ENCODE results near the gene RABL3.
"Not testable (repeated sequence)": the region's sequence is repeated elsewhere in the genome, so short reads cannot be mapped to it uniquely, and the experiment has no call there.

Gene RABL3

DNA sequence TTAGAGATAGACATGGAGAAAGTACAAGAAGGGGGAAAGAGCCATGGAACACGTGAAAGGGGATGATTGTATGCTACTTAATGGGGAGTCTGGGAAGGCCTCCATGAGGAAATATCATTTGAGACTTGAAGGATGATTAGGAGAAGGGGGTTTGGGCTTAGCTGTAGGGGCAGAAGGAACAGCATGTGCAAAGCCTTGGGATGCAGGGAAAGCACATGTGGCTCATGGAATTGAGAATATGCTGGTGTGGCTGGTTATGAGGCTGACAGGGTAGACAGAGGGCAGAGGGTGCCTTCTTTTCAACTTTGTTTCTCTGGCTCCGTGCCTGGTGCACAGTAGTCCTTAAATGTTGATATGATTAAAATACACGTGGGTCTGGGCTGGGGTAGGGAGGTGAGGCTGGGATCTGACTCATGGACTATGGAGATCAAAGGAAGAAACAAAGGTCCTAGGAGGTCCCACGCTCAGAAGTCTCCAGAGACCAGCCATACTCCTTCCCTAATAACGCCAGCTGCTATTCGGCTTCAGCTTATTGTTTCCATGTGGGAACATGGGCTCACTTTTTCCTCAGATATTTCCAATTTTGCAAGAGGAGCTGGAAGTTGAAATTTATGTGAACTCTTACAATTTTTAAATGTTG lies 1.4 kb upstream of the RABL3 start:
- FAIRE-seq = no peak

DNA sequence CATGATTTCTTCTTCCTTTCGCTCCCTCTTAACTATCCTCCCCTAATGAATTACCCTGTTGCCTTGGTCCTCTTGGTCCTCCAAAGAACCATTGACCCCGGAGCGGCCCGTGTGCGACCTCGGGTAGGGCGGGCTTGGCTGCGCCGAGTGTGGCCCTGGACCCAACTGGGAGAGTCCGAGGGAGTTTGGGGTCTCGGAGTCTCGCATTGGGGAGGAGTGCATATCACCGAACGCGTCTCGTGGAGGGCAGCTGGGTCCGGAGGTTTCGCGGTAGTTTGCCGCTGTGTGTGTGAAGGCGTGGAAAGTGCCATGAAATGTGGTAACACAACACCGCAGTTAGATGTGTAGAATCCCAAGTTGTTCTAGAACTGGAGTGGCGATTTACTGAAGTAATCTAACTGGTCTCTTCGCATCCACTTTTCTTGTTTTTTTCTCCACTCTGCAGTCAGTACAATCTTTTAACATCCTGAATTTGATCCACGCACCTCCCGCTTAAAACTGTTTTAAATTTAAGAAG lies 591 bp upstream of the RABL3 start:
- no peak for FAIRE-seq

DNA sequence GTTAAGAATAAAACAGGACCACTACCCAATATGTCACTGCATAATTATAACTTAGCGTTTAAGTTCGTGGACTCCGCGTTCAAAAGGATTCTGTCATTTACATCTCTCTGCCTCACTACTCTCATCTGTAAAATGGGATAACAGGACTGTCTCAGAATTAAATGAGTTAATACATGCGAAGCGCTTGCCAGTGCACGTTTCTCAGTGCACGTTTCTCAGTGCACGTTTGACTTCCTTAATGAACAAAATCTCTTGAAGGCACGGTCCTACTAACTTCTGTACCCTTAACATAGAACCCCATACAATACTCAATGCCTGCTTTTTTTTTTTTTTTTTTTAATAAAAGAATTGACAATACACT lies 499 bp downstream of the RABL3 start:
- no peak for FAIRE-seq

DNA sequence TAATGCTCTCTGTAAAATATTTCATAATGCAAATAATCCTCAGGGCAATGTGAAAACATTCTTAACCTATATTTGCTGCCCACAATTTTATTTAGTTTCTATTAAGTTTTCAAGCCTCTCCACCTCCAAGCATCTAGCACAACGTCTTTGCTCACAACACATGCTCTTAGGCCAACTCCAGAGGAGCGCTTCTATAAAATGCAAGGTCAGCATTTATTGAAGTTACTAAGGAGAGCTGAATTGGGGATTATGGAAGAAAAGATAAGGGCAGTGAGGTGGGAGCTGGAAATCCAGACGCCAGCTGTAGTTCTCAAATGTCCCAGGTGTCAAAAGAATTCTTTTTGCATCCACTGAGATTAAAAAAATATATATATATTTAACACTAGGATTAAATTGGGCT lies 996 bp downstream of the RABL3 start:
- FAIRE-seq = no peak

DNA sequence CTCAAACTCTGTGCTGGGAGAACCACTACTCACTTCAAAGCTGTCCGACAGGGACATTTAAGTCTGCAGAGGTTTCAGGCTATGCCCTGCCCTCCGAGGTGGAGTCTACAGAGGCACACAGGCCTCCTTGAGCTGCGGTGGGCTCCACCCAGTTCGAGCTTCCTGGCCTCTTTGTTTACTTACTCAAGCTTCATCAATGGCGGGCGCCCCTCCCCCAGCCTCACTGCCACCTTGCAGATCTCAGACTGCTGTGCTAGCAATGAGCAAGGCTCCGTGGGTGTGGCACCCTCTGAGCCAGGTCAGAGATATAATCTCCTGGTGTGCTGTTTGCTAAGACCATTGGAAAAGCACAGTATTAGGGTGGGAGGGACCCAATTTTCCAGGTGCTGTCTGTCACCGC lies 4.3 kb downstream of the RABL3 start:
- not testable (repeated sequence) for FAIRE-seq

DNA sequence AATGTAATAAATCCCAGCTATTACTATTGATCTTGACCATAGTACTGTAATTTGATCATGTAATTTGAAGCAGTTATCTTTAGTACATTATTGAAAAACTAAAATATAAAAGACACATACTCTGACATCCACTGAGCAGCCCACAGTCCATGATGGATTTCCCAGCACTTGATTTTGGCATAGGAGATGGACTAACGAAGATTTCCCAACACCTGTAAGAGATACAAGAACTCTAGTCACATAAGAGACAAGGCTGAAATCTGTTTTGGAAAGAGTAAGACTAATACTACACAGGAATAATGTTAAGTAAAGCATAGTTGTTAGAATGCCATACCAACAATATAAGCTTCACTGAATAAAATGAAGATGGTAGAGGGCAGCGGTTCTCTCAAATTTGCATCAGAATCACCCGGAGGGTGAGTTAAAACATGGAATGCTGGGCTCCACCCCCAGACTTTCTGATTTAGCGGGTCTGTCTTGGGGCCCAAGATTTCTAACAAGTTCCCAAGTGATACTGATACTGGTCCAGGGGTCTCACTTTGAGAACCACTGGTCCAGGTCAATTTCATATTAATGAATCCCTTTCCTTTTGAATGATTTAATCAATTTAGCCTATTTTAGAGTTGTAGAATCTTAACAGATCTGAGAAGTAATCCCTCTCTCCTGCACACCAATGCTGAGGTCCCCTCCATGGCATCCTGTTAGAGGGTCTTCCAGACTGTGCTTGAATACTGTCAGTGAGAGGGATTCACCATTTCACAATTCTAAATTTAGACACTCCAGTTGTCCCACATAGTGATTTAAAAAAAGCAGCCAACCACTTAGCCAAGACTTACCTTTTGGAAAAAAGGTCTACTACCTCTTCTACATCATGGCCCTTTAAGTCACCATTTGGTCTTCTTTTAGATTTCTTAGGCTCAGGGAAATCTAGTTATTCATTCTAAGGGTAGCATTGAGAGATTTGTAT lies 11.5 kb downstream of the RABL3 start:
- no peak for FAIRE-seq

DNA sequence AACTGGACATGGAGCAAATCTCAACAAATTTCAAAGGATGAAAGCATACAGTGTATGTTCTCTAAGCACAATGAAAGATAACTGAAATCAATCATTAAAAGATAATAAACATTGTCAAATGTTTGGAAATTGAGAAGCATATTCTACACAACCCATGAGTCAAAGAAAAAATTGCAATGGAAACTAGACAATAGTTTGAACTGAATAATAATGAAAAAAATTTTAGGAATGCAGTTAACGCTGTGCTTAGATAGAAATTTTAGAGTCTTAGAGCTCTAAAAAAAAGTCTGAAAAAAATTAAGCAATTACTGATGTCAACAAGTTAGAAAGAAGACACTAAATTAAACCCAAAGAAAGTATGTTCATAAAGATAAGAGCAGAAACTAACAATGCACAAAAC lies 15.5 kb downstream of the RABL3 start:
- FAIRE-seq = peak; percentile 49

DNA sequence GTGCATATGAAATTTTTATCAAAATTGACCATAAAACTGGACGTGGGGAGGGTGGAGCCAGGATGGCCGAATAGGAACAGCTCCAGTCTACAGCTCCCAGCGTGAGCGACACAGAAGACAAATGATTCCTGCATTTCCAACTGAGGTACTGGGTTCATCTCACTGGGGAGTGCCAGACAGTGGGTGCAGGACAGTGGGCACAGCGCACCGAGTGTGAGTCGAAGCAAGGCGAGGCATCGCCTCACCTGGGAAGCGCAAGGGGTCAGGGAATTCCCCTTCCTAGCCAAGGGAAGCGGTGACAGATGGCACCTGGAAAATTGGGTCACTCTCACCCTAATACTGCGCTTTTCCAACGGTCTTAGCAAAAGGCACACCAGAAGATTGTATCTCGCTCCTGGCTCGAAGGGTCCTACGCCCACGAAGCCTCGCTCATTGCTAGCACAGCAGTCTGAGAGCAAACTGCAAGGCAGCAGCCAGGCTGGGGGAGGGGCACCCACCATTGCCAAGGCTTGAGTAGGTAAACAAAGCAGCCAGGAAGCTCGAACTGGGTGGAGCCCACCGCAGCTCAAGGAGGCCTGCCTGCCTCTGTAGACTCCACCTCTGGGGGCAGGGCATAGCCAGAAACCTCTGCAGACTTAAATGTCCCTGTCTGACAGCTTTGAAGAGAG lies 23.0 kb downstream of the RABL3 start:
- FAIRE-seq = not testable (repeated sequence)

DNA sequence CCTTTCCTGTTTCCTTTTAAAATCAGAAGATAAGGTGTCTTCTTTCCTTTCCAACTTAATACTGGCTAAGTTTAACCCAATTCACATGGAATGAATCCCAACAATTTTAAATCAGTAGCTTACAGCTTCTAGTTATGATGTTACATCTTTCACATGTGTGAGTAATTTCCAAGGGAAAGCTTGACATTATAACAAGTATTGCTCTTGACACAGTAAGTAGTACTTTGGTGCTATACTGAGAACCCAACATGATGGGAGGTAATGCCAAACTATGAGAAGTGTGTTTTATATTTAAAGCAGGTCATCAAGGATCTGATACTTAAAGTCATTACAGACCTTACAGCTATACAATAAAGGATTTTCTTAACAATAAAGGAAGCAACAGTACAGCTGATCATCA lies 29.1 kb downstream of the RABL3 start:
- FAIRE-seq = no peak

DNA sequence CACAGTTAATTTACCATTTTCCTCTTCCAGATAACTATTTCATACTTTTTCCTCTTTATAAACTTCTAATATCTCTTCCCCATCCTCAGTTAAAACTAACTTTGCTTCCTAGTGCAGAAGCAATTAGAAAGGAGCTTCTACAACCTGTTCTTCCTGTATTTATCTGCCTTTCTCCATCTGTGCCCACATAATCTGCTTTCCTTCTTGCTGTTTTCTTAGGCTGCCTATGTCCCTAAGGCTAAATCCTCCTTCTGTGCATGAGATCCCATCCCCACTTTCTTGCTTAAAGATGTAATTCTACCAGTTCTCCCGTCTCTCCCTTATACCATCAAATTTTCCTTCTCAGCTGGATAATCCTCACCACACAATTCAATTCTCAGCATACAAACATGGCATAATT lies 31.9 kb downstream of the RABL3 start:
- FAIRE-seq = no peak

DNA sequence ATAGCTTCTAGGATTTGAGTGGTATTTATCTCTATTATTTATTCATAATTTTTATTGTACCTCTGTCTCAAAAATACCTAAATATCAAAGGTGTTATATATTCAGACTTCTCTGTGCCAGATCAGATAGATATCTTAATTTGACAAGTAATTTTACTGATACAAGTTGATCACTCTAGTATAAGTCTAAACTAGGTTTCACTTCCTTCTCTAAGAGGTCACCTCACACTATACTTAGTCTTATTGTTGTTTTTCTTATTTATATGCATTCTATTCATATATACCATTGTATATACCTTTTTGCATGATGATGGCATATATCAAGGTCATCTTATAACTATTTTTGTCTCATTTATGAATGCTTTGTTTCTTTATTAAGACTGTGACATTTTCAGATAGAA lies 33.9 kb downstream of the RABL3 start:
- no peak for FAIRE-seq

DNA sequence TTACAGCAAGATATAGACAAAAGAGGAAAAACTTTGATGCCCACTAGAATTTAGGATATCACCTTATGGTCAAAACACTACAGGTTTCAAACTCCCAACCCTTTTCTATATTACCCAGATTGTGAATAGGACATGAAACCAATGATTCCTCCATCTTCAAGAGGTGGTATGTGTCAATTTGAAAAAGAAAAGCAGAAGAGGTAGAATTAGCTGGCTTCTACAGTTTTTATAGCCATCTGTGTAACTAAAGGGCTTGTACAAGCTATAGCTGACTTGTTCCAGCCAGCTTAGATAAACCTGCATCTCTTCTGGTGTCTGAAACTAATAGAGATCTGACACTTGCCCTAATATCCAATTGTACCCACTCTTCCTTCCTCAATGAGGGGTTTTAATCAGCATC lies 35.4 kb downstream of the RABL3 start:
- FAIRE-seq = no peak

DNA sequence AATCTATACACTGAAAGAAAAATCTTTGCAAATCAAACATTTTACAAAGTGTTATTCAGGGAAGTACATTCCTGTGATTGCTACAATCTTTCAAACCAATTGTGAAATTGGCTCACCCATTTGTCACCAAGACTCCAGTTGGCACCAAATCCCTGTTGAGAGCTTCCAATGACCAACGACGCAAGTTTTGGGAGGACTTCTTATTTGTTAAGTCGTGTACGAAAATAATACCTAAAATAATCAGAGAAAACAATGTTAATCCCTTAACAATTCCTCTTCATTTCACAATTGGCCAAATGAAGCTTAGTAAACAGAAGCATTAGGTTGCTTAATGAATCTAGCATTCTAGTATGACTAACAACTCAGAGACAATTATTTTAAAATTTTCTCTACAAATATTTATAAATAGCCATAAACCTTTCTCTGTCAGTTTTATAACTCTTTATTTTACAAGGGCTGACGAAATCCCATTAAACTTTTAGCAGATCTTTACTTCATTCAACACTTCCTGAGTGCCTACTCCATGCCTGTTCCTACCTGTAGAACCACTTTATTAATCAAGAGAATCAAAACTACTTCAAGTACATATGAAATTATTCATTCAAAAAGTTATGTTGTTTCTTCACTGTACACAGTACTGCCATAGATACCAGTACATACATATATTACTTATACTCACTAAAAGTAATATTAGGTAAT lies 36.3 kb downstream of the RABL3 start:
- no peak for FAIRE-seq

DNA sequence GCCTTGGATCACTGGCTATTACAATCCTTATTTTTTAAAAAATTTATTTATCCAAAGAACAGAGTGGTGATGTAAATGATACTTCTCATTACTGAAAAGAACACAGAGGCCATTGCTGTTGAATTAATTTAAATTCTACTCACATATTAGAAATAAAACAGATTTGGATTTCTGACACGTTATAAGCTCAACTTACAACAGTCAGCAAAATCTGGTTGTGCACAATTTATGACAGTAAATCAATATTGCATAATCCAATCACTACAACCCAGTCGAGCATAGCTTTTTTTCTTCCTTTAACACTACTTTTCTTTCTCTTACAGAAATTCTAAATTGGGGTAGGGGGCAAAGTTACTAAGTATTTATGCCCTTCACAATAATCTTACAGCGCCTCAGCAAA lies 43.0 kb downstream of the RABL3 start:
- FAIRE-seq = no peak

DNA sequence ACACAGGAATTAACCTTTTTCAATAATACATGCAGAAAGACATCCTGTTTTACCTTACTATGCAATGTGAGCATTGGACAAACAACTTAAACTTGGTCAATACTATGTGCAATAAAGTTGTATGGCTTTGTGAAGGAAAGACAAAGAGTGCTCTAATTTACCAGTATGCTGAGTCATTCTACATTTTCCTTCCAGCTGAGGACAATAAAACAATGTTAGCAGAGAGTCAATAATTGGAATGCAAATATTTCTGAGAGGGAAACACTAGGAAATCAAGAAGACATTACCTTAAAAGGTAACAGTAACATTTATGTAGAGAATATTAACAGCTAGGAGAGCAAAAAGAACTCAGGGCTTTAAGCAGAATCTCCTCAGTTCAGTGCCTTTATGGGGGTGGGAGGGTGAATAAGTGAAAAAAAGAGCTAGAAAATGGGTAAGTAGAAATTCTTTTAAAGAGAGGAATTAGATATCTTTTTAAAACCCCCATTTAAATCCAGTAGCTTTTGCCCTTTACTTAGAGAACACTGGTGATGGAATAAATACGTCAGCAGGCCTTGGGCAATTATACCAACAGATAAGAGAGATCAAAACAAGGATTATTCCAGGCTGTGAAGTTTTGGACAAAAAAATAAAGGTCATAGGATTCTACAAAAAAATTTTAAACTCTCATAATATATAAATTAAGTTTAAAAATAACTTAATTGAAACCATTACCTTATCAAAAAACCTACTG lies 48.7 kb downstream of the RABL3 start:
- peak; percentile 82 for FAIRE-seq

DNA sequence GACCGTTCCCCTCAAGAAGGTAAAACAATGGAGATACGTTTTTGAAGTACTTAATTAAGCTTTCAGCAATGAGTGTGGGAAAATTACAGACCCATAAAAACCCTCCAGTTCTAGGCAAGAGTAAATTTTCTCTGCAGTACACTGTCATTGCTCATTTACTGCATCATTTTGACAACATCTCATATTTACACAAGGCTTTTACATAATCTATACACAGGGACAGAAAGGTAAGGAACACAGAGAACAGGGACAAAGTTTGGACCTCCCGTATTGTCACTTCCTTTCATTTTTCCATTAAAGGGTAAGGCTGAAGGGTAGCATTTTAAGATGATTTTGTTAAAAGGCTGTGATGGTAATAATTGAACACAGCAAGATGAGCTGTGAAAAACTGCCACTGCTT lies 52.9 kb downstream of the RABL3 start:
- no peak for FAIRE-seq

DNA sequence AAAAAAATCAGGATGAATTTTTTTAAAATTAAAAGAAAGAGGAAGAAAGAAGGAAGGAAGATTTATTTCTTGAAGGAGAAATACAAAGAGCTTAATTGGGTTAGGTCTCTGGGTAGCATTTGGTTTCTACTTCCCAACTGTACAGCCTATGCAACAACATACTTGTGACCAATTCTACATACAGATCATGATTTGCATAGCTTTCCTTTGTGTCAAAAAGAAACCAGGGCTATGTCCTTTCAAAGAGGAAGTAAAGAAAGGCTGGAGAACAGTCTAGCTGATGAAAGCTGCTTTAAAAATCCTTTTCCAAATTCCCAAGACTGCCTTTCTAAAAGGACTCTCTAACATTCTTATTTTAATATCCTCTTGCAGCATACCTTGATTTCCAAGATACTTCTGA lies 54.2 kb downstream of the RABL3 start:
- no peak for FAIRE-seq

DNA sequence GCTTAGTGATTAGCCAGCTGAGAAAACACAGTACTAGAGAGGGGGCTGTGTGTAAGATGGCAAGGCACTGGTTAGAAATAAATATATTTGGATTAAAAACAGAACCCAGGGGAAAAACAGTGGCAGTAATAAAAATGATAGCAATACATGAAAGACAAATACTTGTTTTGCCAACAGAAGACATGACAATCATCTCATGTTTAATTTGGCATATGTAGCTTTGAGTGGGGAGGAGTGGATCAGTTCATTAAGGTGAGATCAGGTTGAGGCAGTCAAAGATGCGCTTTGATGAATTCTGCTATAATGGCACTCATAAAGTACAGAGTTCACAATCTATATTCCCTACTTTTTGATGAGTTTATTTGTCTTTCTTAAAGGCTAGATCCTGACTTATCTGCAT lies 56.9 kb downstream of the RABL3 start:
- FAIRE-seq = no peak

DNA sequence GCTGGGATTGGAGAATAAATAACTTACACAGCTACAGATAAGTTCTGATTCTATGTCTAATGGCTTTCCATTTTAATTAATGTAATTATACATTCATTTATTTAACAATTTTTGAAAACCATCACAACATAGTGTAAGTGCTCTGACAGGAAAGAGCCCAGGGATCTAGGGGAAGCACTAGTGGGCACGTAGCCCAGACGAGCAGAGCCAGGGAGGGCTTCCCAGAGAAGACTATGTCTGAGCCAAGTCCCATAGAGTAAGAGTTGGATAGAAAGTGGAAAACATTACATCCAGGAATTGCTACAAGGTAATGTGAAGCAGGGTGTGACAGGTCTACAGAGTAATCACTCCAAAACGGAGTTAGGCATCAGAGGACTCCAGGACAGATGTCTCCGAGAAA lies 57.4 kb downstream of the RABL3 start:
- no peak for FAIRE-seq

DNA sequence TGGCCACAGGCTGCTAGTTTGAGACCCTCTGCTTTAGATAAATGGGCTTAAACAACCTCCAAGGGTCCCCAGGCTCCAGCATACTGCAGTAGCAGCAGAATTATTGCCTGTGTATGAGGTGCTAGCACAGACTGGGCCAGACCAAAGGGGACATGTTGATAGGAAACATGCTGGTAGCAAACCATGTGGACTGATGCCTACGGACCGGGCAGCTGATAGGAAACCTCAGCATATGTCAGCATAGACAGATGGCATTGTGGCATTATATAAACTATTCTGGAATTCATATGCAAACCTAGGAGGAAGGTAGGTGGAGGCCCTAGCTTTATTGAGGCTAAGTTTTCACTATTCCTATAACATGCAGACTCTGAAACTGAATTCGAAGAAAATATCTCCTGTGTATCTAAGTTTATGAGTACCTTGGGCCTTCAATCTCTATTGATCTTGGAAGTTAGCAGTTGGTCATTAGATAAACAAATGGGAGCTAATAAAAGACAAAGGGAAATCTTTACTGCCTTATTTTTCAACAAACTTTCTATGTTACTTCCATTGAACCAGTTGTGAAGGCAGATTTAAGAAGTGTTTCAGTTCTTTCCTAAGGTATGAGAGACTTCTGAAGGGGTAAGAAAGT lies 58.5 kb downstream of the RABL3 start:
- no peak for FAIRE-seq

DNA sequence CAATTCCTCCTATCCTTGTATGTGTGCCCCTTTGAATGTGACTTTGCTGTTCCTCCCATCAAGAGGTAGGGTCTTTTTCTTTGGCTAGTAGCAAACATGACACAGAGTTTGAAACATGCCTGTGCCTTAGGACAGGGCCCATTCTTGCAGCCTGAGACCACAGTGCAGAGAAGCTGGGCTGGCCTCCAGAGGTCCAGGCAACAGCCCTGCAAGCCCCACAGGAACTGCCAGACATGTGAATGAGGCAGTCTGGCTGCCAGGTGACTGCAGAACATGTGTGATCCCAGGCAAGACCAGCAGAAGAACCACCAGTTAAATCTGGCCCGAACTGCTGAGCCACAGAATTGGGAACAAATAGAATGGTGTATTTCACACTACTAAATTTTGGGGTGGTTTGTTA lies 59.1 kb downstream of the RABL3 start:
- FAIRE-seq = no peak
